NOMO-1 treated with DMSO at 0.1 percent for 48 hours (cell line): ENCODE measurements around the gene KRTAP19-3.
"Not testable (repeated sequence)": the region's sequence is repeated elsewhere in the genome, so short reads cannot be mapped to it uniquely, and the experiment has no call there.

Experiments
- DNase-seq: peaks from one replicate; lab custom pipeline; 2025; ENCODE audit not compliant: unreplicated experiment; lab: John Stamatoyannopoulos, UW

Gene KRTAP19-3

DNA sequence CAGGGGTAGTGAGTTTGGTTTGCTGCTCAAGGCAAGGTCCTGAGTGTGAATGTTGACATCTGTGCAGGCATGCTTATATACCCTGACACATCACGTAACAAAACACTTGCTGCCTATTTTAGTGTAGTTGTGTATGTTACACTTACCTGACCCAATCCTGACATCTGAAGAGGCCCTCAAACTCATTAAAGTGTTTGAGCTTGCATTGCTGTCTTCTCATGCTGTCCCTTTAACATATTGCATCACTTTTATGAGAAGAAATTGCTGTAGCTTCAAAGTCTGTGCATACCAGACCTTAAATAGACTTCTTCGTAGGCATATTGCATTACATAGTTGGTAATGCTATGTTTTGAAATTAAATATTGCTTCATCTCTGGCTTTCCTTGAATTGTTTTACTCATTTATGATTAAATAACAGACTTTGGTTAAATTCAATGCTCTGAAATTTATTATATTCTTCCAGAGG is at the start of gene KRTAP19-3:
KRTAP19-3 (minus strand) TSS at position 51 of the 466 bp plus-strand sequence. CDS start 56 bp downstream, outside the sequence.
- no peak for DNase-seq

DNA sequence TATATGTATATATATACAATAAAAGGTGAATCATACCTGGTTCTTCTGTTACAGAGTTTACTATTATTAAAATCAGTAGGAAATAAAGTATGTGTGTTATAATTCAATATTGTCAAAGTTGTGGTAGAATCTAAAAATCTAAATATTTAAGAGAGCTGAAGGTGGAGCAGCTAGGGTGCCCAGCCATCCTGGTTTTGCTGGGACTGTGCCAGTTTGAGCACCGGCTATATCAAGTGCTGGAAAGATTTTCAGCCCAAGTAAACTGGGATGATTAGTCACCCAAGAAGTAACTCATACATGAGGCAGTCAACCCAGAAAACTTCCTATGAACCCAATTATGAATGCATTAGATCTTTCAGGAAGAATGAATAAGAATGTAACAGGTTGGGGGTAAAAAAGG is 27.1 kb upstream of the KRTAP19-3 start:
- no peak for DNase-seq

DNA sequence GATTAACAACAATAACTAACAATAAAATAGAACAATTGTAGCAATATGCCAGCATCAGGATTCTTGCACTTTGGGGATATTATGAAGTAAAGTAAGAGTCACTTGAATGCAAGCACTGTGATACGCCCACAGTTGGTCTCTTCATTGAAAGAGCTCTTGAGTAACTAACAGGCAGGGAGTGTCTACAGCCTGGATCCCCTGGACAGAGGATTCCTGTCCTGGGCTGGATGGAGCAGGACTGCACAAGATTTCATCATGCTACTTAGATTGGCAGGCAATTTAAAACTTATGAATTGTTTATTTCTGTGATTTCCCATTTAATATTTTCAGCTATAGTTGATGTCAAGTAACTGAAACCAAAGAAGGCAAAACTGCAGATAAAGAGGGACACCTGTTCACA is 23.9 kb upstream of the KRTAP19-3 start:
- no peak for DNase-seq

DNA sequence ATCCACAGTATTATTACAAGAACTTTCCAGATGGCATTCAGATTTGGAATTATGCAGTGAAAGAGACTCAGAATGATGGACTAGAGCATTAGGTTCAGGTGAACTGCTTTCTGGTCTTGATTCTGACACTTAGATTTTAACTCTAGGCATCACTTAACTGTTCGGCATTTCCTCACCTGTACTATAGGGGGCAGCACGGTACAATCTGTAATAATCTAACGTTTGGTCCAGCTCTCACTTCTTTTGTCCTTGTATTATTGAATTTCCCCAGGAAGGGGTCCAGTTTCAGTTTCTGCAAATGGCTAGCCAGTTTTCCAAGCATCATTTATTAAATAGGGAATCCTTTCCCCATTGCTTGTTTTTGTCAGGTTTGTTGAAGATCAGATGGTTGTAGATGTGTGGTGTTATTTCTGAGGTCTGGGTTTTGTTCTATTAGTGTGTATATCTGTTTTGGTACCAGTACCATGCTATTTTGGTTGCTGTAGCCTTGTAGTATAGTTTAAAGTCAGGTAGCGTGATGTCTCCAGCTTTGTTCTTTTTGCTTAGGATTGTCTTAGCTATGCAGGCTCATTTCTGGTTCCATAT is 13.9 kb upstream of the KRTAP19-3 start:
- DNase-seq: not testable (repeated sequence)

DNA sequence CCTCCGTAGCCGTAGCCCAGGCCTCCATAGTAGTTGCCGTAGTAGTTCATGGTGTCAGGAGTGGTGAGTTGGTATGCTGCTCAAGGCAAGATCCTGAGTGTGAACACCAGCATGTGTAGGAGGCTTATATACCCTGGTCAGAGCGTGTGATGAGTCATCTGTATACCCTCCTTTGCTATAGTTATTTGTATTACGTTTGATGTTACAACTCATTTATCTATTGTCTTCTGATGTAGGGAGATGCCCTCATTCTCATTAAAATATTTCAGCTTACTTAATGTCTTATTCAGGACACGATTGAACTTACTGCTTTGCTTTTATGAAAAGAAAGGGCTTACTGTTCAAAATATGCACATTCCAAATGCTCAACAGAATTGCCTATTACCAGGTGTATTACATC is 10.2 kb upstream of the KRTAP19-3 start, which contains the start of gene KRTAP19-5:
KRTAP19-5 (minus strand) TSS at position 101 of the 400 bp plus-strand sequence; CDS start at position 50, 51 bp downstream.
- no peak for DNase-seq

DNA sequence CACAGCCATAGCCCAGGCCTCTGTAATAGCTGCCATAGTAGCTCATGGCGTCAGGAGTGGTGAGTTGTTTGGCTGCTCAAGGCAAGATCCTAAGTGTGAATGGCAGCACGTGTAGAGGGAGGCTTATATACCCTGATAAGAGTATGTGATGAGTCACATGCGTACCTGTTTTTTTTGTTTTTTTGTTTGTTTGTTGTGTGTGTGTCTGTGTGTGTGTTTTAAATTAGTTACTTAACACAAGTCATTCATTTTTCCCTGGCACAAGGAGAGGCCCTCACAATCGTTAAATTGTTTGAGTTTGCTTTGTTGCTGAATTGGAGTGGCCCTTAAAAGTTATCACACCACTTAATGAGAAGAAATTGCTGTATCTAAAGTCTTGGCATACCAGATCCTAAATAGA is 5.3 kb upstream of the KRTAP19-3 start, which contains the start of gene KRTAP19-4:
KRTAP19-4 (minus strand) TSS at position 101 of the 400 bp plus-strand sequence; CDS start at position 46, 55 bp downstream.
- no peak for DNase-seq

DNA sequence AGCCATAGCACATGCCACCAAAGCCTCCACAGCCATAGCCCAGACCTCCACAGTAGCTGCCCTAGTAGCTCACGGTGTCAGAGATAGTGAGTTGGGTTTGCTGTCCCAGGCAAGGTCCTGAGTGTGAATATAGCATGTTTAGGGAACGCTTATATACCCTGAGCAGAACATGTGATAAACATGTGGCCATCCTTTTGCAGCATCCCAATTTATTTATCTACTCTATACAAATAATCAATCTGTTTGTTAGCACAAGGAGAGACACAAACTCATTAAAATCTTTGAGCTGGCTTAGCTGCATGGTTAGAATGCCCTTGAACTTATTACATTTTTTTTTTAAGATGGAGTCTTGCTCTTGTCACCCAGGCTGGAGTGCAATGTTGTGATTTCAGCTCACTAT is 4.5 kb downstream of the KRTAP19-3 start, which contains the start of gene KRTAP19-2:
KRTAP19-2 (minus strand) TSS at position 101 of the 400 bp plus-strand sequence; CDS start at position 13, 88 bp downstream.
- no peak for DNase-seq

DNA sequence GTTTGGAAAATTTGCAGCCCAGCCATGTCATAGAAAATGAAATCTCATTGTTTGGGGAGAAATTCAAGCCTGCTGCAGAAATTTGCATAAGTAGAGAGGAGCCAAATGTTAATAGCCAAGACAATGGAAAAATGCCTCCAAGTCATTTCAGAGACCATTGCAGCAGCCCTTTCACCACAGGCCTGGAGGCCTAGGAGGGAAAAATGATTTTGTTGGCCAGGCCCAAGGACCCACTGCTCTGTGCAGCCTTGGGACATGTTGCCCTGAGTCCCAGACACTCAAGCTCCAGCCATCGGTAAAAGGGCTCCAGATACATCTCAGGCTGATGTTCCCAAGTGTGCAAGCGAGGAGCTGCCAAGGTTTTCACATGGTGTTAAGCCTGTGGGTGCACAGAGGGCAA is 5.6 kb downstream of the KRTAP19-3 start:
- DNase-seq: no peak

DNA sequence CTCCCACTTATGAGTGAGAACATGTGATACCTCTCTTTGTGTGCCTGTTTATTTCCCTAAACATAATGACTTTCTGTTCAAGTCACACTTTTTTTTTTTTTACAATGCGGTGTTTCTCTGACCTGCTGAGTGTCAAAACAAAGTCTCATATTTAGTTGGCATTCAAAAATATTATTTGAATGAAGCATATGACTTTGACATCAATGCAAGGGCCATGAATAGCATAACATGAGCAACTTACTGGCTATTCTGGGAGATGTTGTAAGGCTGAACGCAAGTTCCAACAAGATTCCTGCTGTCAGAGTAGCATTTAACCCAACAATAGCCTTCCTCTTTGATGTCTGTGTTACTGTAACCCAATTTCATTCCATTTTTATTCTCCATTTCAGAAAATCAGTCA is 9.7 kb downstream of the KRTAP19-3 start:
- no peak for DNase-seq

DNA sequence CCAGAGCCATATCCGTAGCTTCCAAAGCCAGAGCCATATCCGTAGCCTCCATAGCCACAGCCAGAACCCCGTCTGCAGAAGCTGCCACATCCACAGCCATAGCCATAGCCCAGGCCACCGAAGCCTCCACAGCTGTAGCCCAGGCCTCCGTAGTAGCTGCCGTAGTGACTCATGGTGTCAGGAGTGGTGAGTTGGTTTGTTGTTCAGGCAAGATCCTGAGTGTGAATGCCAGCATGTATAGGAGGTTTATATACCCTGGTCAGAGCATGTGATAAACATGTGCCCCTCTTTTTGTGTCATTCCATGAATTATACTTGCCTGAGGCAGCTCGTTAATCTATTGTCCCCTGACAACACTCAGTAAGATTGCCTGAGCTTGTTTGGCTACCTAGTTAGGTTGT is 11.7 kb downstream of the KRTAP19-3 start, which contains the start of gene KRTAP19-1:
KRTAP19-1 (minus strand) TSS at position 223 of the 400 bp plus-strand sequence; CDS start at position 173, 50 bp downstream.
- no peak for DNase-seq

DNA sequence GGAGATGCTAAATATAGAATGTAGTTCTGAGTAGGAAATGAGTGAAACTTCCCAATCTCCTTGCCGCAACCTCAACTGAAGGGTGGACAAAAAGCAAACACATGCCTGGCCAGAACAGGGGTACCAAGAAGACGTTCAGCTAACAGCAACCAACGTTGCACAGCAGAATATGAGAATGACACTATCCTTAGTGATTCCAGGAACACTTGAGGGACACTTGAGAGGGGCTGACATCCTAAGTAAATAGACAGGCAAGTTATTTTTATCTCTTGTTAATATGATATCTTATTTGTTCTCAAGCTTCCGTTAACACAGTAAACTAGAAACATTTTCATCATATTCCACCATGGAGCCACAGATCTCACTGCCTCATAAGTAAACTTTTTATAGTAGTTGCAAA is 12.6 kb downstream of the KRTAP19-3 start:
- no peak for DNase-seq

DNA sequence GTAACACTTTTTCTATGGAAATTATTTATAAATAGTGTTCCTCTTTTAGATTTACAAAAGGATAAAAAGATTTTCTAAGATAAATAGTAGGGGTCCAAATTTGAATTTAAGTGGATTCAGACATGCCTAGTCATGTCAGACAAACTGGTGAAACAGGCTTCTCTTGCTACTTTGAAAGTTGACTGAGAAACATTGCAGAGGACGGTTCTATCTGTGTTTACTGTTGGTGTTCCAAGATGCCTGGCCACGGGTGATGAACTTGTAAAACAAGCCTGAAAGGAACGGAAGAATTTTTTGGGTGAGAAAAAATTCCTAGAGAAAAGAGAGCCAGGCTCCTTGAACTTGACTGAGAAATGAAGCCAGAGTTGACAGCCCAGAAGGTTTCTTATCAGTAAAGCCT is 13.8 kb downstream of the KRTAP19-3 start:
- DNase-seq: no peak

DNA sequence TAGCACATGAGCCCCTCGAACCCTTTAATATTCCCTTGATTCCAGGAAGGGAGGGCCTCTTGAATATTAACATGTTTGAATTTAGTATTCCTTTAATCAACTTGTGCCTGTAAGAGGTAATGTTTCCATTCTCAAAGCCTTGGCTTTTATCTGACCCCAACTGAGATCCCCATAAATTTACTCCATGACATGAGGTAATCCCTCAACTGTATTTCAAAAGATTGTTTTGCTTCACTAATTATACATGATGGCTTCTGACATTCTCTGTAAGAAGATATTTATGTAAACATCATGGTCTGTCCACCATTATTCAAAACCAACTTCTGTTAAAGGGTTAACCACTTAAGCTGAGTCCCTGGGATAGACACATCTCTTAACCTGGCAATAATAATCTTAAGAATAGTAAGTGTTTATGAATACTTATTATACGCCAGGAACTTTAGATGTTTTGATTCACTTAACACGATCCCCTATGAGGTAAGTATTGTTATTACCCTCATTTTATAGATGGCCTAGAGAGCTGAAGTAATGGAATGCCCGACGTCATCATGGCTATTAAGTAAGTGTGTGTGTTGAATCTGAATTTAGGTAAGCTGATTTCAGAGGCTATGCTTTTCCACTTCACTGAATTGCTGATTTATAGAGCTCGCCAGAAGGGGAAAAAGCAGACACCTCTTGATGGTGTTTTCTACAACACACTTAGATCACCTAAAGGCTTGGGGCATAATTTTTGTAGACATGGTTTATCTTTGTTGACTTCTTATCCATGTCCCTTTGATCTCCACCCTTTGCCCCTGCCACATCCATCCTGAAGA is 22.7 kb downstream of the KRTAP19-3 start:
- no peak for DNase-seq

DNA sequence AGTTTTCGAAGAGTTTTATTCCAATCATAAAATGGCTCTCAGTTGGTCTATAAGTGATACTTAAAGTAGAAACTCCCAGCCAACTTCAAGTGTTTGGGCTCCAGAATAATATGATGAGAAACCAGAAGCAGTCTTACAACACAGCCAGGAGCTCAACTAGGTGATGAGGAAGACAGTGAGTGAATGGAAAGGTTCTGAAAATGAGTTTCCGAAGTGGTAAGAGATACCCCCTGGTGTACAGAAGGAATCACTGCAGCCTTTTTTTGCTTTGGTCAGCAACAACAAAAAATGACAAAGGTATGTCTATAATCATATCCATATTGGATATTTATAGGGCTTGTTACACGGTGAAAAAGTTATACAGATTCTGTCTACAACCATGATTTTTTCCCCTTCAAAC is 28.1 kb downstream of the KRTAP19-3 start:
- DNase-seq: no peak

DNA sequence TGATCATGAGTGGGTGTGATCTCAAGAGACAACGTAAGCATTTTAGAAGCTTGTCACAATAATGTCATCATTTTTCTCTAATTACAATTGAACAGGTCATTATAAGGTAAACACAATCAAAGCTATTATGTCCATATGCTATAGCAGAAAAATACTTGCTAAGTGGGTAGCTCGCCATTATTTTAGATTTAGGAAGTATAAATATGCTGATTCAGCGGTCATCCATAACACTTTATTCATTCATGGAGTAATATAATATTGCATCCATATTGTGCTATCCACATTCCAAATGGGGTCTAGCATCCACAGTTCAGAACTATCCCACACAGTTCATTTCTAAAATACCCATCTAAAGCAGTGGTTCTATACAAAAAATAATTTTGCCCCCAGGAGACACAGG is 43.3 kb downstream of the KRTAP19-3 start:
- no peak for DNase-seq

DNA sequence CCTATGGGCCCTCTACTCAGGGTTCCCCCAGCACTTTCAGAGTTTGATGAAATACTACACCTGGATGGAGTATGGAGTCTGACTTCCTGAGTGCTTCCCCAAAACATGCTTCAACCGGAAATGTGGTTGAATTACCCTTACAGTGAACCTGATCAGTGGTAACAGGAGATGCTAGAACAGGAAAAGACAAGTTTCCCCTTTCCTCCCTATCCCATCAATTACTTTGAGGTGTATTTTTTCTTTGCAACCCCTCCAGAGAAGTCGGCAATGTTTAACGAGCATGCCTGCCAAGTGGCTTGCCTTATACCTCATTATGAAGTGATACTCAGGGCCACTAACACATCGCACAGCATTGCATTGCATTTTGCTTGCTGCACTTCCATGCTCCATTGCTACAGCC is 44.8 kb downstream of the KRTAP19-3 start:
- no peak for DNase-seq

DNA sequence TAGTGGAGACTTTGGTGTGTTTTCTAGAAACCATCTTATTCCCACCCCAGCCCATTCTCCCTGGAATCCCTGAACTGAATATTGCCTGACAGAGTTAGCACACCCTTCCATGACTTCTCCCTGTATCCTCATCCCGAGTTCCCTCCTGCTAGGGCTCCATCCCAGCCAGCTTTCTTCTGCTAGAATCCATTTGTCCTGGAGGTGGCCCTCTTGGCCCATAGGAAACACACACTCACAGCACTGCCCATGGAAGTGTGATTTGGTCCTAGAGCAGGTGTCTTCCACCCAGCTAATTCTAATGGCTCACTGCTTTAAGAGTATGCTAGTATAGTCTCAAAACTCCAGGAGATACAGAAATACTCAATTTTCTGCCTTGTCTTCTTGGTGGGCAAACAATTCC is 47.6 kb downstream of the KRTAP19-3 start:
- DNase-seq: no peak

DNA sequence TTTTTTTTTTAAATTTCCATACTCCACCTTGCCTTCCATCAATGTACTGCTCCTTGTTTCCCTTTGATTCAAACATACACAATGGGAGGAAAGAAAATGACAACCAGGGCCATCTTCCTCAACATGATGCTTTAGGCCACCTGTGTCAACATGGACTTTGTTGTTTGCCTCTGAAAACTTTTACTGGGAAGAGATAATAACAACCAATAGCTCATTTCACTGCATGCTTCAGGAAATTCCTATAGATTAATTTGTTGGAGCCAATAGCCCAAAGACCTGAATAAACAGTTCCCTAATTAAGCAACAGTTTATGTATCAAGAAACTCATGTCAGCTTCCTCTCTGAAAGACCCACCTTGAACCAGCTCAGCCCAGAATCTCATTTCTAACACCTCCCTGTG is 48.6 kb downstream of the KRTAP19-3 start:
- DNase-seq: no peak
